Cortex of kidney (tissue), 1 donor: ENCODE measurements around the gene NINL.

Experiments used
- DNase-seq: peaks from one replicate; lab custom pipeline; 2025; lab: John Stamatoyannopoulos, UW

The NINL gene

GRCh38 chr20:25407311-25408169, 177.8 kb downstream of the NINL start, which contains the start of gene GINS1:
Gene GINS1 (plus strand): TSS chr20:25407673. CDS start chr20:25407821, 148 bp downstream.
- no peak for DNase-seq
